Ovary (tissue), 9 donors: ENCODE results near the gene TPD52L2. TPM values are rescaled to one million over a fixed set of nuclear protein-coding genes. Genes with fewer than 3 reads are reported as not detected.
A peak's percentile ranks its signal among the peaks of the same experiment; 100 is the strongest.

Source experiments
- DNase-seq, 5 donors: peaks; one replicate each; pipeline ENCODE4 v3.0.0-alpha.2; 2019 to 2020
- H3K27ac ChIP-seq, 2 donors: fragments of 200-600 bp; one replicate each; pipeline versions ENCODE4 v1.5.1 to v1.8.0; 2019 to 2022
- H3K27me3 ChIP-seq: fragments of 200-600 bp; one replicate; pipeline ENCODE4 v1.8.0; 2022
- H3K36me3 ChIP-seq: fragments of 200-600 bp; sonication (generic); one replicate; pipeline ENCODE4 v1.5.1; 2019
- H3K4me1 ChIP-seq: one replicate; pipeline ENCODE4 v1.8.1; 2013; ENCODE audit warnings: mild to moderate bottlenecking, moderate library complexity; ENCODE audit not compliant: insufficient read depth
- H3K4me3 ChIP-seq: fragments of 200-600 bp; sonication (generic); one replicate; pipeline ENCODE4 v1.5.1; 2017
- H3K9me3 ChIP-seq, 2 donors: fragments of 200-600 bp in 1 of 2; sonication (generic) in 1 of 2; one replicate each; pipeline versions ENCODE4 v1.5.1 to v1.8.1; 2013 to 2019; ENCODE audit warnings: mild to moderate bottlenecking in 1 of 2, moderate library complexity in 1 of 2
- CTCF ChIP-seq, 3 donors: fragments of 450-650 bp in 2 of 3; fragments of 200-600 bp in 1 of 3; IDR thresholded peaks; one replicate each; pipeline versions ENCODE4 v1.5.1 to v1.8.0; 2016 to 2022; ENCODE audit warnings: antibody characterized with exemption in 3 of 3, mild to moderate bottlenecking in 1 of 3
- EP300 ChIP-seq: sonication (generic); formaldehyde crosslinking; IDR thresholded peaks from one replicate; pipeline ENCODE4 v1.6.1; 2017; ENCODE audit warnings: antibody characterized with exemption
- POLR2A ChIP-seq: fragments of 450-650 bp; IDR thresholded peaks from one replicate; pipeline ENCODE4 v1.6.1; 2017; ENCODE audit warnings: antibody characterized with exemption, mild to moderate bottlenecking, moderate library complexity
- WGBS, 3 donors: extraction: QIAGEN DNeasy Blood & Tissue Kit in 1 of 3; methylation state at CpG; one replicate each; pipeline versions ENCODE4 v1.1.5 to v1.1.7; 2013 to 2017; 5-methylcytosine and 5-hydroxymethylcytosine counted together
- intact Hi-C, 4 donors: fragments of 100-400 bp; cut with DNase I; formaldehyde crosslinking; loops; one replicate each; pipeline versions ENCODE4 v1.11.0 to v1.15.1; 2022 to 2023
- polyA plus RNA-seq, 2 donors: library from polyadenylated mRNA; stranded (reverse); fragments of 200-250 nt in 1 of 2; fragments of 350-450 nt in 1 of 2; fragmentation: Illumina TruSeq in 1 of 2; extraction: RNeasy Lipid Tissue Mini Kit (QIAGEN cat#74804) in 1 of 2; gene quantifications; one replicate each; pipeline ENCODE4 v1.2.3, GENCODE V29; 2013 to 2014
- total RNA-seq, 7 donors: library from RNA; depleted of rRNA in 2 of 7; stranded (reverse); fragments of >200 nt in 2 of 7; fragmentation: NEBNext Ultra II Directional in 3 of 7; extraction: Animal tissue kit (Norgen Biotek cat#: 25700) in 3 of 7; gene quantifications; one replicate each; pipeline versions ENCODE4 v1.1.0 to v1.2.4, GENCODE V29; 2016 to 2023
- donor health status: DM: no; HTN: no; CAD: no; lungs with moderate emphysema.
- donor health status: DM: no; HTN: no; CAD: no.
- donor health status: Bipolar disorder and iron deficiency.
- donor health status: DM: yes; HTN: yes; CAD: no.
- donor health status: DM: no; HTN: no; CAD: no.
- donor health status: DM: yes; HTN: yes; CAD: no.

TPD52L2 gene
- total and polyA plus RNA-seq, 9 donors, result 51.5 to 78.9 (median 70.4) TPM

- WGBS, 3 donors, result 21 to 25% (median 22%) methylated on average over 7 of the region's 7 CpGs
- no peaks in the 10 kb centered on the region for H3K9me3 ChIP-seq
These were observed 5.8 kb upstream of the TPD52L2 start for GRCh38 chr20:63859166-63859699.

GRCh38 chr20:63860325-63861051 is 4.6 kb upstream of the TPD52L2 start:
- H3K36me3 ChIP-seq, result no peaks in the 10 kb centered on the region
- TF ChIP-seq POLR2A (no peak), EP300 (no peak), CTCF (IDR thresholded peaks at IDR 0.05) (no peak)
- DNase-seq, result no peak
- 65 to 78% (median 68%) methylated on average over 16 to 17 of the region's 17 CpGs for WGBS, 3 donors
- intact Hi-C loops, result loop anchor here (5.0 kb wide), 5 partner anchors 33 to 323 kb away; partner anchors contain the start of gene PTK6 (in 2 of the 4)
- H3K27me3 ChIP-seq, result no peaks in the 10 kb centered on the region
- no peaks in the 10 kb centered on the region for H3K9me3 ChIP-seq
- no peak overlapping the region for H3K27ac ChIP-seq
- no peak overlapping the region for H3K4me3 ChIP-seq
- H3K4me1 ChIP-seq, result peaks cover 32% of the 10 kb centered on the region

More at GRCh38 chr20:63859166-63859699, 5.8 kb upstream of the TPD52L2 start:
- no peak for TF ChIP-seq POLR2A
- TF ChIP-seq EP300, result no peak
- TF ChIP-seq CTCF (IDR thresholded peaks at IDR 0.05), result peak in 1 of 3 donors; percentile 2
- Histone ChIP-seq H3K4me1 (peaks cover 42% of the 10 kb centered on the region), H3K27ac (peak overlapping the region in 1 of 2 donors; percentile 71), H3K36me3 (no peaks in the 10 kb centered on the region), H3K4me3 (no peak overlapping the region), H3K27me3 (no peaks in the 10 kb centered on the region)
- intact Hi-C loops, result loop anchor here in 2 of 4 donors (5.0 kb wide), 2 partner anchors 77 to 82 kb away; no protein-coding TSS in a partner anchor
- DNase-seq, result no peak

- intact Hi-C loops, result loop anchor here (5.0 kb wide), 5 partner anchors 34 to 324 kb away; partner anchors contain the start of gene PTK6 (in 2 of the 4)
- 93 to 95% (median 94%) methylated on average over 19 to 59 of the region's 59 CpGs for WGBS, 3 donors
- peak in 1 of 5 donors; percentile 26 for DNase-seq
These were observed 3.6 kb upstream of the TPD52L2 start, which contains the start of gene ABHD16B for GRCh38 chr20:63861365-63861934. ABHD16B (plus strand) TSS chr20:63861498; CDS start chr20:63861541, 43 bp downstream.

More at GRCh38 chr20:63861365-63861934, 3.6 kb upstream of the TPD52L2 start, which contains the start of gene ABHD16B:
- peaks cover 28% of the 10 kb centered on the region for H3K4me1 ChIP-seq
- H3K27ac ChIP-seq, result no peak within 1 kb of the TSS
- no peak for TF ChIP-seq EP300
- TF ChIP-seq POLR2A, result no peak
- no peak for TF ChIP-seq CTCF (IDR thresholded peaks at IDR 0.05)
- H3K9me3 ChIP-seq, result no peaks in the 10 kb centered on the region
- no peaks in the 10 kb centered on the region for H3K36me3 ChIP-seq
- no peak within 1 kb of the TSS for H3K4me3 ChIP-seq
- H3K27me3 ChIP-seq, result no peaks in the 10 kb centered on the region
